ENCODE data around the gene KCND1. TPM values are rescaled to one million over a fixed set of nuclear protein-coding genes. Genes with fewer than 3 reads are reported as not detected.

Gene KCND1
- total RNA-seq, 2 donors from 2014 or later, result 0.90 to 1.0 TPM

DNA sequence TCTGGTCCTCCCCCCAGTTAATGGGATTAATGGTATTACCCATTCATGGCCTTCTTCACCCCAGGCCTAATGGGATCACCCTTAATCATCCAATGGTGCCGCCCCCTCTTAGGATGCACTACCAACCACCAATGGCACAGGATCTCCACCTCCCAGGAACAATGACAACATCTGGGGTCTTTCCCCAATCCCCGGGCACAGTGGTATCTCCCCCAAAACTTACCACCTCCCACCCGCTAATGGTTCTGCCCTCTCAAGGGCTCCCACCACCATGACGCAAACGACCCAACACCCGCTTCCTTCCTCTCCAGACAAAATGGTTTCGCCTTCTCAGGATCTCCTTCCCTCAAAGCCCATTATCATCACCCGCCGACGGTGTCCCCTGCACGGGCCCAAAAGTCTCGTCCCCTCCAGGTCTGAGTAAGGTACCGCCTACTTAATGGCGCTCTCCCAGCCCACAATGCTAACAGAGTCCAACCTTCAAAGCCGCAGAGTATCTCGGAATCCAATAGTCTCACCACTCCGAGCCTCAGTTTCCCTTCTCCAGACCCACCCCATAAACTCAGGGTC is 30.0 kb upstream of the KCND1 start:
- peak overlapping the region; percentile 71 for H3K27ac ChIP-seq
- peak overlapping the region; percentile 66 to 67 for H3K9ac ChIP-seq (ENCODE audit: low read depth in 2 of 2, low read length in 2 of 2)
- no peaks in the 10 kb centered on the region for H3K36me3 ChIP-seq
- H3K9me3 ChIP-seq, result no peaks in the 10 kb centered on the region
- DNase-seq, result peak; percentile 21
- TF ChIP-seq, protein P1, sequence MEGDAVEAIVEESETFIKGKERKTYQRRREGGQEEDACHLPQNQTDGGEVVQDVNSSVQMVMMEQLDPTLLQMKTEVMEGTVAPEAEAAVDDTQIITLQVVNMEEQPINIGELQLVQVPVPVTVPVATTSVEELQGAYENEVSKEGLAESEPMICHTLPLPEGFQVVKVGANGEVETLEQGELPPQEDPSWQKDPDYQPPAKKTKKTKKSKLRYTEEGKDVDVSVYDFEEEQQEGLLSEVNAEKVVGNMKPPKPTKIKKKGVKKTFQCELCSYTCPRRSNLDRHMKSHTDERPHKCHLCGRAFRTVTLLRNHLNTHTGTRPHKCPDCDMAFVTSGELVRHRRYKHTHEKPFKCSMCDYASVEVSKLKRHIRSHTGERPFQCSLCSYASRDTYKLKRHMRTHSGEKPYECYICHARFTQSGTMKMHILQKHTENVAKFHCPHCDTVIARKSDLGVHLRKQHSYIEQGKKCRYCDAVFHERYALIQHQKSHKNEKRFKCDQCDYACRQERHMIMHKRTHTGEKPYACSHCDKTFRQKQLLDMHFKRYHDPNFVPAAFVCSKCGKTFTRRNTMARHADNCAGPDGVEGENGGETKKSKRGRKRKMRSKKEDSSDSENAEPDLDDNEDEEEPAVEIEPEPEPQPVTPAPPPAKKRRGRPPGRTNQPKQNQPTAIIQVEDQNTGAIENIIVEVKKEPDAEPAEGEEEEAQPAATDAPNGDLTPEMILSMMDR (IDR thresholded peaks at IDR 0.05), result no peak
- H3K4me1 ChIP-seq, result no peaks in the 10 kb centered on the region
- H3K4me3 ChIP-seq, result peak overlapping the region; percentile 60
- intact Hi-C loops (cut with DNase I), result no loop called here
- no peaks in the 10 kb centered on the region for H3K27me3 ChIP-seq

DNA sequence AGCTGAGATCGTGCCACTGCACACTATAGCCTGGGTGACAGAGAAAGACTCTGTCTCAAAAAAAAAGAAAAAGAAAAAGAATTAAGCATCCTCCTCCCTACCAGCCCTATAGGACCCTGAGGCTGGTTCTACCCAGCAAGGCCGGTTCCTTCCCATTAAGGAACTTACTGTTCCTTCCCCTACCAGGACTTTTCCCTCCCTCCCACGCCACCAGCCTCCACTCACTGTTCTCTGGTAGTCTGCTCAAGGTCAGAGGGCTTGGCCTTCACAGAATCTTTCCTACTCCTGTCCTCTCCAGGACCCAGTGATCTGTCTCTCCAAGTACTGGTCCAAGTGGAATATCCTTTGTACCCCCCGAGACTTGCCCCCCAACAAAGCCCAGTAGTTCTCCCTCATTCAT is 29.0 kb upstream of the KCND1 start:
- TF ChIP-seq, protein P1 (IDR thresholded peaks at IDR 0.05), result no peak
- Histone ChIP-seq H3K4me1 (no peaks in the 10 kb centered on the region), H3K9me3 (no peaks in the 10 kb centered on the region), H3K36me3 (no peaks in the 10 kb centered on the region), H3K9ac (ENCODE audit: low read depth in 2 of 2, low read length in 2 of 2) (no peak overlapping the region), H3K27ac (no peak overlapping the region), H3K4me3 (no peak overlapping the region), H3K27me3 (no peaks in the 10 kb centered on the region)
- intact Hi-C loops (cut with DNase I), result no loop called here
- no peak for DNase-seq

DNA sequence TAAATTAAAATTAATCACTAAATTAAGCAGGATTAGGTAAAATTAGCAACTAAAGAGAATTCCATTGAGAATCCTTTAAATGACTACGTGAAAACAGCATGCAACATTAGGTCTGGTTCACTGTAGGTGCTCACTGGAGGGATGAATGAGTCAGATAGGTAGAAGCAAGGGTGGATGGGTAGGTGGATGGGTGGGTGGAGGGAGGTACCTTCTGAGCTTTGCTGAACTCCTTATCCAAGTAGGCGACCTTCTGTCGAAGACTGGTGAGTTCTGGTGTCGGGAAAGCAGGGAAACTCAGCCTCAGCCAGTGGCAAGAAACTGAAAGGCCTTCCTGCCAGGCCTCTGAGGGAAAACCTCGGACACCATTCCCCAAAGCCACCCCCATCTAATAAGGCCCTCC is 27.4 kb upstream of the KCND1 start:
- DNase-seq, result no peak
- intact Hi-C loops (cut with DNase I), result no loop called here
- no peaks in the 10 kb centered on the region for H3K36me3 ChIP-seq
- no peak overlapping the region for H3K27ac ChIP-seq
- no peak overlapping the region for H3K9ac ChIP-seq (ENCODE audit: low read depth in 2 of 2, low read length in 2 of 2)
- no peaks in the 10 kb centered on the region for H3K4me1 ChIP-seq
- H3K9me3 ChIP-seq, result no peaks in the 10 kb centered on the region
- TF ChIP-seq, protein P1 (IDR thresholded peaks at IDR 0.05), result no peak
- no peak overlapping the region for H3K4me3 ChIP-seq
- H3K27me3 ChIP-seq, result no peaks in the 10 kb centered on the region

DNA sequence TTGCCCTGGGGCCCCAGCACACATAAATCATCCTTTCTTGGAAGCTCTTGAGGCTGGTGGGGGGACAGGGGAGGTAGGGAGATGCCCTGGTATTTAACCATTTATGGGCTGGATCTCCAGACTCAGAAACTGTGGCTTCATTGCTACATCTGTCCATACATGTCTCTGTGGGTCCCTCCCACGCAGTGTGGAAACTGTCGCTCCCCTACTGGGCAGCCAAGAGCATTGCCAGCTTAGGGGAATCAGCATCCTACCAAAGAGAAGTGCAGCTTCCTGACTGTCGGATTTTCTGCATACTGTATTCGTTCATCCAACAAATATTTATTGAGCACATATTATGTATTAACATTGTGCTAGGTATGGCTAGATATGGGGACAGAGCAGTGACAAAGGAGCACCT is 26.7 kb upstream of the KCND1 start:
- no peaks in the 10 kb centered on the region for H3K4me1 ChIP-seq
- intact Hi-C loops (cut with DNase I), result no loop called here
- no peak overlapping the region for H3K9ac ChIP-seq (ENCODE audit: low read depth in 2 of 2, low read length in 2 of 2)
- no peak overlapping the region for H3K27ac ChIP-seq
- H3K4me3 ChIP-seq, result no peak overlapping the region
- H3K27me3 ChIP-seq, result no peaks in the 10 kb centered on the region
- no peaks in the 10 kb centered on the region for H3K36me3 ChIP-seq
- H3K9me3 ChIP-seq, result no peaks in the 10 kb centered on the region
- DNase-seq, result no peak
- TF ChIP-seq, protein P1 (IDR thresholded peaks at IDR 0.05), result no peak

DNA sequence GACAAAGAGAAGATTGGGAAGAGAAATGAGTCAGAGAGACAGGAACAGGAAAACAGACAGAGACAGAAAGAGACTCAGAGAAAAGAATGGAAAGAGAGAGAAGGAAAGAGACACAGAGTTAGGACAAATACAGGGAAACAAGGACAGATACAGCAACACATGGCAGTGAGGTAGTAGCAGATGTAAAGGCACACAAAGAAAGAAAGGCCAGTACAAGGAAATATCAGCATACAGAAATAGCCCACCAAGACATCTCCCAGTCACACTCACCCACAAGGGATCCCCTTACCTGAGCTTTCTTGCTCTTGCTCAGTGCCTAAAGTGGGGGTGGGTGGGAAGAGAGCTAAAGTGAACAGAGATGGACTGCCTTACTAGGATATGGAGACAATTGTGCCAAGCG is 26.2 kb upstream of the KCND1 start:
- DNase-seq, result no peak
- H3K27ac ChIP-seq, result no peak overlapping the region
- TF ChIP-seq, protein P1 (IDR thresholded peaks at IDR 0.05), result no peak
- H3K9ac ChIP-seq (ENCODE audit: low read depth in 2 of 2, low read length in 2 of 2), result no peak overlapping the region
- no peaks in the 10 kb centered on the region for H3K4me1 ChIP-seq
- no peaks in the 10 kb centered on the region for H3K36me3 ChIP-seq
- H3K27me3 ChIP-seq, result no peaks in the 10 kb centered on the region
- H3K9me3 ChIP-seq, result no peaks in the 10 kb centered on the region
- no peak overlapping the region for H3K4me3 ChIP-seq
- intact Hi-C loops (cut with DNase I), result no loop called here
